Measurements from ENCODE around the gene NAE1.

The NAE1 gene

DNA sequence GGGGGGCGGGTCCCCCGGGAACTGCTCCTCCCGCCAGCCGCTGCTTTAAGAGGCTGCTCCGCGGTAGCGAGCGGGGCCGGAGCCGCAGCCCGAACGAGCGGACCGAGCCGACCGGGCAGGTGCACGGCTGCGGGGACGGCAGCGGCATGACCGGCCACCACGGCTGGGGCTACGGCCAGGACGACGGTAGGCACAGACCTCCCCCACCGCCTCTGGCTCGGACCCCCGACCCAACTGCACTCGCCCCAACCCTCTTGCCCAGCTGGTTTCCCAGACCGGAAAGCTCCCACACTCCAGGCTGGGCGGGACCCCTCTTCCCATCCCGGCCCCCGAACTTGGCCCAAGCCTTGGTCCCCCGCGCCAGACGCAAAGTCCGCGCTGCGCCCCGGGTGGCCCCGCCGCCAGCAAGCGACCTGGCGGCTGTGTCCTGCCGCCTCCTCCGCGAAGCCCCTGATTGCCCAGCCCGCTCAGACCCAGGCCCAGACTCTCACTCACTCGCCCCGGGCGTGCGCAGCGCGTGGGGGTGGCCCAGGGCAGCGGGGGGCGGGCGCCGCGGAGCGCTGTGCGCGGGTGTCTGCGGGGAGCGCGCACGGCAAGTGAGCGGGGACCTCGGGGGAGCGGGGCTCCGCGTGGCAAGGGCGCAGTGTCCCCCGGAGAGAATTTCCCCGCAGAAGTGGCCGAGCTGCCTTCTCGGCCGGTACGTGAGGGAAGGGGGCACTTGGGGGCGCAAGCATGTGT lies 13.7 kb upstream of the NAE1 start, which contains the start of gene CA7:
Gene CA7 (plus strand): TSS at position 73 of the 738 bp plus-strand sequence. CDS start 74 bp downstream, at position 147.
- TF ChIP-seq CTCF (IDR thresholded peaks at IDR 0.05; ENCODE audit: insufficient read depth, low read length, poor library complexity, severe bottlenecking): no peak
- no peaks in the 10 kb centered on the region for H3K36me3 ChIP-seq (ENCODE audit: control insufficient read depth, insufficient read depth, low read length)
- DNase-seq (ENCODE audit: extremely low read depth, insufficient read length): no peak
- H3K4me3 ChIP-seq (replicated peaks; ENCODE audit: low read depth, low read length): no peak within 1 kb of the TSS; the same call in 1 of the 2 replicates
- H3K27me3 ChIP-seq (replicated peaks; ENCODE audit: control insufficient read depth, insufficient read depth, low read length): no peaks in the 10 kb centered on the region; the same call in none of the 2 replicates

- Histone ChIP-seq H3K27me3 (replicated peaks; ENCODE audit: control insufficient read depth, insufficient read depth, low read length) (no peaks in the 10 kb centered on the region; the same call in none of the 2 replicates), H3K4me3 (replicated peaks; ENCODE audit: low read depth, low read length) (no peak overlapping the region), H3K36me3 (ENCODE audit: control insufficient read depth, insufficient read depth, low read length) (no peaks in the 10 kb centered on the region)
- TF ChIP-seq CTCF (IDR thresholded peaks at IDR 0.05; ENCODE audit: insufficient read depth, low read length, poor library complexity, severe bottlenecking): no peak
- no peak for DNase-seq (ENCODE audit: extremely low read depth, insufficient read length)
Measured at GRCh38 chr16:66844009-66844341, 13.2 kb upstream of the NAE1 start.

- no peak for TF ChIP-seq CTCF (IDR thresholded peaks at IDR 0.05; ENCODE audit: insufficient read depth, low read length, poor library complexity, severe bottlenecking)
- no peak overlapping the region for H3K4me3 ChIP-seq (replicated peaks; ENCODE audit: low read depth, low read length)
- DNase-seq (ENCODE audit: extremely low read depth, insufficient read length): no peak
- no peaks in the 10 kb centered on the region for H3K36me3 ChIP-seq (ENCODE audit: control insufficient read depth, insufficient read depth, low read length)
- H3K27me3 ChIP-seq (replicated peaks; ENCODE audit: control insufficient read depth, insufficient read depth, low read length): no peaks in the 10 kb centered on the region; the same call in none of the 2 replicates
Measured at GRCh38 chr16:66843191-66843590, 12.4 kb upstream of the NAE1 start.

DNA sequence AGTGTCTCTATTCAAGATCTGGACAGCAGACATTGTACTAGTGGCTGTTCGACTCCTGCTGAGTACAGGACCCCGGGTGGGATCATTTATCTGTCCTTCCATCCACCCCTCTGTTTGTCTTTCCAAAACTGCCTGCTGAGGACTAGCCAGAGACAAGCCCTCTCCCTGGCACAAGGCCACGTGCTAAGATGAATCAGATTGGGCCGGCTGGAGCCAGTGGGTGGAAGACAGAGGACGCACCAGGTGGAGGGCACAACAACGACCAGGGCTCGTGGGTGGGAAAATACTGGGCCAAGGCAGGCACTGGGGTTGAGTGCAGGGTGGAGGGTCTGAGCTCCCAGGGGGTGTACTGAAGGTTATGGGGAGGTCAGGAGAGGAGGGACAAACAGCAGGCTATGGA lies 12.0 kb upstream of the NAE1 start:
- H3K36me3 ChIP-seq (ENCODE audit: control insufficient read depth, insufficient read depth, low read length): no peaks in the 10 kb centered on the region
- H3K27me3 ChIP-seq (replicated peaks; ENCODE audit: control insufficient read depth, insufficient read depth, low read length): no peaks in the 10 kb centered on the region; the same call in none of the 2 replicates
- no peak for TF ChIP-seq CTCF (IDR thresholded peaks at IDR 0.05; ENCODE audit: insufficient read depth, low read length, poor library complexity, severe bottlenecking)
- no peak overlapping the region for H3K4me3 ChIP-seq (replicated peaks; ENCODE audit: low read depth, low read length)
- no peak for DNase-seq (ENCODE audit: extremely low read depth, insufficient read length)

DNA sequence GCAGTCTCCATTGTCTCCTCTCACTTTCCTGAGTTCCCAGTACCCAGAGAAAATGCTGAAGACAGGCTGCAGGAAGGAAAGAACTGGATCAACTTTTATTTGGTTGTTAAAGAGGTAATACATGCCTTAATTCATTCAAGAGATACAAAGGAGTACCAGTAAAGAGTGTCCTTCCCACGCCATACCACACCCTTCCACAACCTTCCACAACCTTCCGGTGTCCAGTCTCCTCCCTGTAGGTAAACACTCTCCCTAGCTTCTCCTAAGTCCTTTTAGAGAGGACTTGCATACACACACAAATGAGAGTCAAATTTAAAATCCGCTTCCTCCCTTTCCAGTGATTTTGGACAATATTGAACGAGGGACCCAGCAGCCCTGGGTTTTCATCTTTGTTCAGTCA lies 10.6 kb upstream of the NAE1 start:
- Histone ChIP-seq H3K27me3 (replicated peaks; ENCODE audit: control insufficient read depth, insufficient read depth, low read length) (no peaks in the 10 kb centered on the region; the same call in 1 of the 2 replicates), H3K36me3 (ENCODE audit: control insufficient read depth, insufficient read depth, low read length) (no peaks in the 10 kb centered on the region), H3K4me3 (replicated peaks; ENCODE audit: low read depth, low read length) (no peak overlapping the region)
- TF ChIP-seq CTCF (IDR thresholded peaks at IDR 0.05; ENCODE audit: insufficient read depth, low read length, poor library complexity, severe bottlenecking): no peak
- no peak for DNase-seq (ENCODE audit: extremely low read depth, insufficient read length)

Data from GM06990 (cell line).